Measurements from ENCODE around the gene ZNF428.

ZNF428 gene

DNA sequence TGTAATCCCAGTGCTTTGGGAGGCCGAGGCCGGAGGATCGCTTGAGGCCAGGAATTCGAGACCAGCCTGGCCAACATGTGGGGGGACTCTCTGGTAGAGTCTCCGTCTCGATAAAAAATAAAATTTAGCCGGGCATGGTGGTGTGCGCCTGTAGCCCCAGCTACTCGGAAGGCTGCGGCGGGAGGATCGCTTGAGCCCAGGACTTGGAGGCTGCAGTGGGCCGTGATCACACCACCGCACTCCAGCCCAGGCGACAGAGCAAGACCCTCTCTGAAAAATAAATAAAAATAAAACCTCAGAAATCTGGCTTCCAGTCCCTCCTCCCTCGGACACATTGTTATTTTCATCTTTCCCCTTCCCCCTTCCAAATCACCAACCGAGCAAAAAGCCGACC lies 23.8 kb downstream of the ZNF428 start:
- no peak for DNase-seq (ENCODE audit: extremely low read depth, low read depth)
- TF ChIP-seq, protein P1, sequence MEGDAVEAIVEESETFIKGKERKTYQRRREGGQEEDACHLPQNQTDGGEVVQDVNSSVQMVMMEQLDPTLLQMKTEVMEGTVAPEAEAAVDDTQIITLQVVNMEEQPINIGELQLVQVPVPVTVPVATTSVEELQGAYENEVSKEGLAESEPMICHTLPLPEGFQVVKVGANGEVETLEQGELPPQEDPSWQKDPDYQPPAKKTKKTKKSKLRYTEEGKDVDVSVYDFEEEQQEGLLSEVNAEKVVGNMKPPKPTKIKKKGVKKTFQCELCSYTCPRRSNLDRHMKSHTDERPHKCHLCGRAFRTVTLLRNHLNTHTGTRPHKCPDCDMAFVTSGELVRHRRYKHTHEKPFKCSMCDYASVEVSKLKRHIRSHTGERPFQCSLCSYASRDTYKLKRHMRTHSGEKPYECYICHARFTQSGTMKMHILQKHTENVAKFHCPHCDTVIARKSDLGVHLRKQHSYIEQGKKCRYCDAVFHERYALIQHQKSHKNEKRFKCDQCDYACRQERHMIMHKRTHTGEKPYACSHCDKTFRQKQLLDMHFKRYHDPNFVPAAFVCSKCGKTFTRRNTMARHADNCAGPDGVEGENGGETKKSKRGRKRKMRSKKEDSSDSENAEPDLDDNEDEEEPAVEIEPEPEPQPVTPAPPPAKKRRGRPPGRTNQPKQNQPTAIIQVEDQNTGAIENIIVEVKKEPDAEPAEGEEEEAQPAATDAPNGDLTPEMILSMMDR (IDR thresholded peaks at IDR 0.05; ENCODE audit: low read depth, low read length) = no peak

DNA sequence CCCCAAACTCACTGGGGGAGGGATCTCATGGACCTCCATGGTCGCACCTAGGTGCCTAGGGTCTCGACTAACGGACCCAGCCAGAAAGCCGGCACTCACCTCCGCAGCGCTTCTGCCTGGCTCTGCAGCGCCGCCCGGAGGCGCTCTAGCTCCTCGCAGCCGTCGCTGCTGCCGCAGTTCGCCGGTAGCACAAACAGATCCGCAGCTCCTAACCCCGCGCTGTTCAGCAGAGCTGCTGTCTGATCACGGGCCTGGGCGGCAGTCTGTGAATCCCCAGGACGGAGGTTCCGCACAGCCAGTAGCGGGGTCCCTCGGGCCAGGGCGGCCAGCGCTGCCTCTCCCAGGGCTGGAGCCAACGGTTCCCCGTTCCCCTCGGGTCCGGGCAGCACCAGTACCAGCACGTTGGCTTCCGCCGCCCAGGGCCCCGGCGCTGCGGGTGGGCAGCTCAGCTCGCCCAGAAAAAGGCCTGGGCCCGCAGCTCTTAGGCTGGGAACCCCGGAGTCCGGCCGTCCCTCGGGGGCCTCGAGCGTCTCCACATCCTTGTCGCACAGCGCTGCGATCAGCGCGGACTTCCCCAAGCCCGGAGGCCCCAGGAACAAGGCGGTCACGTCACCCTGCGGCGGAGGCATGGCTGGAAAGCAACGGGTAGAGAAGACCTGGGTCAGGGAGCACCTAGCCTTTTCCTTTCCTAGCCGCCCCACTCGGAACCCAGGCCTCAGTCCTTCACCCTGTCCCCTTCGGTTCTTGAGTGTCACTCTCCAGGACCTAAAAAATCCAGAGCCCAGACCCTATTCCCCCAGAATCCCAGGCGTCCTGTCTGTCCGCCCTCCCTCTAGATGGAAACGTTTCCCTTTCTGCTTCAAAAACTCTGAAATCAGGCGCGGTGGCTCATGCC lies 24.5 kb downstream of the ZNF428 start:
- DNase-seq (ENCODE audit: extremely low read depth, low read depth) = peak; percentile 18
- TF ChIP-seq, protein P1 (IDR thresholded peaks at IDR 0.05; ENCODE audit: low read depth, low read length) = peak; percentile 85

DNA sequence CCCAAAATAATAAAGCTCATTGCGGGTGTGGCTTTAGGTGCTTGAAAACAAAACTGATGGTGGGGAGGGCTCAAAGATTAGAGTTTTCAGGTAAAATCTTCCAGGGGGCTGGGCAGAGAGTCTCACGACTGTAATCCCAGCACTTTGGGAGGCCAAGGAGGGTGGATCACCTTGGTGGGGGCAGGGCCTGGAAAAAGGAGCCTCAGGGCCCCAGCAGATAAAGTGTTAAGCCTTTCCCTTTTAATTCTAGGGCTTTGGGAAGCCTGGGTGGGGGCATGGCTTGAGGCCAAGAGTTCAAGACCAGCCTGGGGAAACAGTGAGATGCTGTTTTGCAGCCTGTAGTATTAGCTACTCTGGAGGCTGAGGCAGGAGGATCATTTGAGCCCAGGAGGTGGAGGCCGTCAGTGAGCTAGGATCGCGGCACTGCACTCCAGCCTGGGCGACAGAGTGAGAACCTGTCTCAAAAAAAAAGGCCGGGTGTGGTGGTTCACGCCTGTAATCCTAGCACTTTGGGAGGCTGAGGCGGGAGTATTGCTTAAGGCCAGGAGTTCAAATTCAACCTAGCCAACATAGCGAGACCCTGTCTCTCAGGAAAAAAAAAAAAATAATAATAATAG lies 25.2 kb downstream of the ZNF428 start:
- no peak for DNase-seq (ENCODE audit: extremely low read depth, low read depth)
- TF ChIP-seq, protein P1 (IDR thresholded peaks at IDR 0.05; ENCODE audit: low read depth, low read length) = no peak

DNA sequence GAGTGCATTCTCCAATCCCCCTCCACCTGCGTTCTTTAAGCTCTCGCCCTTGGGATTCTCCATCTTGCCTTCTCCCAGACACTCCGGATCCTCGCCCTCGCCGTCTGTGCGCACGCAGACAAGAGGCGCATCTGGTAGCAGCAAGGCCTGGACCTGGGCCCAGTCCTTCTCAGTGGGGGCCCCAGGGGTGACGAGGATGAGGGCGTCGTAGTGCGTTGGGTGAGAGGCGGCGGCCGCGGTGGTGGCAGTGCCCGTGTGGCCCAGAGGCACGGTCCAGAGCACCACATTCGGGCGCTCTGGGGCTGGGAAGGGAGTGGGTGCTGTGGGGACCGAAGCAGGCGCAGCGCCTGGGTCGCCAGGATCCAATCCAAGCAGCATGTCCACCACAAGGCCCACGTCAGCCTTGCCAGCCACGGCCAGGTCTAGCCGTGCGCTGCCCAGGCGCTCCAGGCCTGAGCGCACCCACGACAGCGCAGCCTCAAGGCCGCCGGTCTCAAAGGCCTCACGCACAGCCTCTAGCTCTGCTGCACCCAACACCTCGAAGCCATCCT lies 26.6 kb downstream of the ZNF428 start:
- TF ChIP-seq, protein P1 (IDR thresholded peaks at IDR 0.05; ENCODE audit: low read depth, low read length) = no peak
- DNase-seq (ENCODE audit: extremely low read depth, low read depth) = no peak

DNA sequence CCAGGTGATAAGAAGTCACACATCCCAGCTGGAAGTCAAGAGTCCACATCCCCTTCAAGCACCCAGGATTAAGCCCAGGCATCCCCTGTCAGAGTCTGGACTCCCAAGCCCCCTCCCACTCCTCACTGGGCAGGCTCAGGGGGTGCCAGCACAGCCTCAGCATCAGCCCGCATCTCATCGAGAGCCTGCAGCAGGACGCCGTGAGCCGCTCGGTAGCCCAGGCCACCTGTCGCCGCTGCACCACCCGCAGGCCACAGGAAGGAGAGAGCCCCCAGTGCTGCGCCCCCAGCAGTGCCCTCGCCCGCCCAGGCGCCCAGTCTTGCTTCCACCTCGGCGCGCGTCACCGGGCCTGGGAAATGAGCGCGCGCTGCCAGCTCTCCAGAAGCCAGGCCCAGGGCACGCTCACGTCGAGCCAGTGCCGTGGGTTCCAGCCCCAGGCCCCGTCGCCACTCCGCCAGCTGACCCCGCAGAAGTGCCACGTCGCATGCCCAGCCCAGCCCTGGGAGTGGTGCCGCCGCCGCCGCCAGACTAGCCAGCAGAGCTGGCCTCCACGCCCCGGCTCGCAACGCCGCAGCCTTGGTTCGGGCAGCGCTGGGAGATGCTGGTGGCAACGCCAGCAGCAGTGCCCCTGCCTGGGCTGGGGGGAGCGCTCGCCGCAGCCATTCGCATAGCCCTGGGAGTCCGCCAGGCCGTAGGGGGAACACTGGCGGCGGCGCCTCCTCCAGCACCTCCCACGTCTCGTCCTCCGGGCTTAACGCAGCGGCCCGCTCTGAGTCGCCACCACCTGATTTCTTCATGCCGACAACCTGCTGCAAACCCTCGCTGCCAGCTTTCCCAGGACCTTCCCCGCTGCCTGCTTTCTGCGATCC lies 27.3 kb downstream of the ZNF428 start:
- TF ChIP-seq, protein P1 (IDR thresholded peaks at IDR 0.05; ENCODE audit: low read depth, low read length) = no peak
- DNase-seq (ENCODE audit: extremely low read depth, low read depth) = no peak

DNA sequence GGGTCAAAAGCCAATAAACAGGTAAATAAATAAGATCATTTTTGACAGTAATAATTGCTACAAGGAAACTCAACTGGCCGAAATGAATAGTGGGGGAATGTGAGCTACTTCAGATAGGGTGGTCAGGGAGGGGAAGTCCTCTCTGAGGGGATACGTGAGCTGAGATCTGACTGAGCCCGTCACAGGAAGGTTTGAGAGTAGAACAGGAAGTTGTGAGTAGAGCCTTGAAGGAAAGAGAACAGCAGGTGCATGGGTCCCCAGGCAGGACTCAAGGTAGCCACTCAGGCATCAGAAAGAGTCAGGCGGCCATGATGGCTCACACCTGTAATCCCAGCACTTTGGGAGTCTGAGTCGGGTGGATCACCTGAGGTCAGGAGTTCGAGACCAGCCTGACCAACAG lies 29.8 kb downstream of the ZNF428 start:
- TF ChIP-seq, protein P1 (IDR thresholded peaks at IDR 0.05; ENCODE audit: low read depth, low read length) = no peak
- no peak for DNase-seq (ENCODE audit: extremely low read depth, low read depth)

Measured in AG09319 (cell line).